ENCODE results near the gene PEX16. TPM values are rescaled to one million over a fixed set of nuclear protein-coding genes. Genes with fewer than 3 reads are reported as not detected.

Gene PEX16
- total and polyA plus RNA-seq, 9 of the 15 experiments (the other 6 are each of a cell fraction or from before 2014, with no cell fraction given): 1.5 to 43.9 (median 14.6) TPM

DNA sequence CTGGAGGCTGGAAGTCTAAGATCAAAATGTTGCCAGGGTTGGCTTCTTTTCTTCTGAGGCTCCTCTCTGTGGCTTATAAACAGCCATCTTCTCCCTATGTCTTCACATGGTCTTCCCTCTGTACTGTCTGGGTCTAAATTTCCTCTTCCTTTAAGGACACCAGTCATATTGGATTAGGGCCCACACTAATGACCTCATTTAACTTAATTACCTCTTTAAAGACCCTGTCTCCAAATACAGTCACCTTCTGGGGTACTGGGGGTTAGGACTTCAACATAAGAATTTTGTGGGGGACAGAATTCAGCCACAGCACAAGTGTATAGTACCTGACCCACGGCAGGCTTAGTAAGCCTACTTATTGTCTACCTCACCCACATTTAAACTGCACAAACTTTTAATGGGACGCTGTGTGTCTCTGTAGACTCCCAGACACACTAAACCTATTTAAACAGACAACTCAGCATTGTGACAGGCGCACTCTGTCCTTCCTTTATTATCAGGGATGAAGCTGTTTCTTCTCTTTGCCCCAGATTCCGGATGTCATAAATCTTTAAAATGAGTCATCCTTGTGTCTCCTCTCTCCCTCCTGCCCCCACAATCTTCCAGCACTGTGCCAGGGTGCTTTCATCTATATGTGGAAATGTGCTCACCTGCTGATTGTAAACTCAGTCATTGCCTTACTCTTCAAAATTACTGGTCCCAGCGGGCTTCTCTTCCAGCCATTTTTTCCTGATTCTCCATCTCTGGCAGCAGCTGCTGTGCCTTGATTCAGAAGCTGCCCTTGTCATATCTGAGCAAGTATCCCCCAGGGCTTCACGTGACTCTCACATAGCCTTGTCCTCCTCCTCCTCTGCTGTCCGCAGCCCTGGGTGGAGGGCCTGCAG is 37.6 kb downstream of the PEX16 start (continued):
- TF ChIP-seq, protein P1, sequence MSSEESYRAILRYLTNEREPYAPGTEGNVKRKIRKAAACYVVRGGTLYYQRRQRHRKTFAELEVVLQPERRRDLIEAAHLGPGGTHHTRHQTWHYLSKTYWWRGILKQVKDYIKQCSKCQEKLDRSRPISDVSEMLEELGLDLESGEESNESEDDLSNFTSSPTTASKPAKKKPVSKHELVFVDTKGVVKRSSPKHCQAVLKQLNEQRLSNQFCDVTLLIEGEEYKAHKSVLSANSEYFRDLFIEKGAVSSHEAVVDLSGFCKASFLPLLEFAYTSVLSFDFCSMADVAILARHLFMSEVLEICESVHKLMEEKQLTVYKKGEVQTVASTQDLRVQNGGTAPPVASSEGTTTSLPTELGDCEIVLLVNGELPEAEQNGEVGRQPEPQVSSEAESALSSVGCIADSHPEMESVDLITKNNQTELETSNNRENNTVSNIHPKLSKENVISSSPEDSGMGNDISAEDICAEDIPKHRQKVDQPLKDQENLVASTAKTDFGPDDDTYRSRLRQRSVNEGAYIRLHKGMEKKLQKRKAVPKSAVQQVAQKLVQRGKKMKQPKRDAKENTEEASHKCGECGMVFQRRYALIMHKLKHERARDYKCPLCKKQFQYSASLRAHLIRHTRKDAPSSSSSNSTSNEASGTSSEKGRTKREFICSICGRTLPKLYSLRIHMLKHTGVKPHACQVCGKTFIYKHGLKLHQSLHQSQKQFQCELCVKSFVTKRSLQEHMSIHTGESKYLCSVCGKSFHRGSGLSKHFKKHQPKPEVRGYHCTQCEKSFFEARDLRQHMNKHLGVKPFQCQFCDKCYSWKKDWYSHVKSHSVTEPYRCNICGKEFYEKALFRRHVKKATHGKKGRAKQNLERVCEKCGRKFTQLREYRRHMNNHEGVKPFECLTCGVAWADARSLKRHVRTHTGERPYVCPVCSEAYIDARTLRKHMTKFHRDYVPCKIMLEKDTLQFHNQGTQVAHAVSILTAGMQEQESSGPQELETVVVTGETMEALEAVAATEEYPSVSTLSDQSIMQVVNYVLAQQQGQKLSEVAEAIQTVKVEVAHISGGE (CRISPR knock-in tag; IDR thresholded peaks at IDR 0.05): no peak
- TF ChIP-seq ZNF274 (IDR thresholded peaks at IDR 0.05; ENCODE audit: borderline replicate concordance, low read depth, low read length) (no peak), HSF4 (CRISPR knock-in tag; IDR thresholded peaks at IDR 0.05; ENCODE audit: borderline replicate concordance) (no peak), RCOR1 (IDR thresholded peaks at IDR 0.05; ENCODE audit: borderline replicate concordance in 1 of 2, low read depth in 2 of 2, low read length in 2 of 2) (peak in 1 of 2 experiments; percentile 94; a peak in 3 of 4 replicates), SMARCB1 (IDR thresholded peaks at IDR 0.05; ENCODE audit: insufficient read length, low read depth) (no peak), MCM2 (IDR thresholded peaks at IDR 0.05; ENCODE audit: low read depth) (no peak), MBD2 (IDR thresholded peaks at IDR 0.05; ENCODE audit: borderline replicate concordance, low read depth) (peak; percentile 38; the same call in 1 of the 2 replicates), KLF16 (IDR thresholded peaks at IDR 0.05) (0 out of 2 replicates have a peak, but pooled peaks have one; percentile 18), ETS2 (tag; IDR thresholded peaks at IDR 0.05; ENCODE audit: borderline replicate concordance, poor library complexity, severe bottlenecking) (no peak), MAFG (tag; conservative IDR thresholded peaks at IDR 0.05) (peak; percentile 58), ZNF384 (IDR thresholded peaks at IDR 0.05; ENCODE audit: low read depth, low read length) (no peak), FOXA3 (CRISPR knock-in tag; conservative IDR thresholded peaks at IDR 0.05 in 1 of 2, IDR thresholded peaks at IDR 0.05 in 1 of 2) (peak in 1 of 2 experiments; percentile 38; a peak in 1 of 4 replicates), ZNF184 (CRISPR knock-in tag; IDR thresholded peaks at IDR 0.05) (no peak), CEBPG (CRISPR knock-in tag; IDR thresholded peaks at IDR 0.05) (peak; percentile 69), CEBPG (tag; conservative IDR thresholded peaks at IDR 0.05 in 1 of 2, IDR thresholded peaks at IDR 0.05 in 1 of 2) (peak in 1 of 2 experiments; percentile 63; a peak in 2 of 4 replicates), POLR2H (tag; IDR thresholded peaks at IDR 0.05; ENCODE audit: low read depth) (no peak), JUND (IDR thresholded peaks at IDR 0.05; ENCODE audit: borderline replicate concordance, low read depth, low read length) (peak; percentile 99), JUND (tag; IDR thresholded peaks at IDR 0.05; ENCODE audit: borderline replicate concordance, low read depth, low read length) (peak; percentile 98), RFX5 (IDR thresholded peaks at IDR 0.05; ENCODE audit: low read depth, low read length) (no peak), ZEB2 (IDR thresholded peaks at IDR 0.05) (peak; percentile 86)
- TF ChIP-seq, protein P2, sequence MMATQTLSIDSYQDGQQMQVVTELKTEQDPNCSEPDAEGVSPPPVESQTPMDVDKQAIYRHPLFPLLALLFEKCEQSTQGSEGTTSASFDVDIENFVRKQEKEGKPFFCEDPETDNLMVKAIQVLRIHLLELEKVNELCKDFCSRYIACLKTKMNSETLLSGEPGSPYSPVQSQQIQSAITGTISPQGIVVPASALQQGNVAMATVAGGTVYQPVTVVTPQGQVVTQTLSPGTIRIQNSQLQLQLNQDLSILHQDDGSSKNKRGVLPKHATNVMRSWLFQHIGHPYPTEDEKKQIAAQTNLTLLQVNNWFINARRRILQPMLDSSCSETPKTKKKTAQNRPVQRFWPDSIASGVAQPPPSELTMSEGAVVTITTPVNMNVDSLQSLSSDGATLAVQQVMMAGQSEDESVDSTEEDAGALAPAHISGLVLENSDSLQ (IDR thresholded peaks at IDR 0.05): peak; percentile 94
- TF ChIP-seq, protein P3, sequence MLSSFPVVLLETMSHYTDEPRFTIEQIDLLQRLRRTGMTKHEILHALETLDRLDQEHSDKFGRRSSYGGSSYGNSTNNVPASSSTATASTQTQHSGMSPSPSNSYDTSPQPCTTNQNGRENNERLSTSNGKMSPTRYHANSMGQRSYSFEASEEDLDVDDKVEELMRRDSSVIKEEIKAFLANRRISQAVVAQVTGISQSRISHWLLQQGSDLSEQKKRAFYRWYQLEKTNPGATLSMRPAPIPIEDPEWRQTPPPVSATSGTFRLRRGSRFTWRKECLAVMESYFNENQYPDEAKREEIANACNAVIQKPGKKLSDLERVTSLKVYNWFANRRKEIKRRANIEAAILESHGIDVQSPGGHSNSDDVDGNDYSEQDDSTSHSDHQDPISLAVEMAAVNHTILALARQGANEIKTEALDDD (IDR thresholded peaks at IDR 0.05): peak; percentile 51; the same call in 1 of the 2 replicates

All from K562 (cell line).